ENCODE data around the gene FAM193A. TPM values are rescaled to one million over a fixed set of nuclear protein-coding genes. Genes with fewer than 3 reads are reported as not detected.

Gene FAM193A
- total RNA-seq, 1 experiment from 2014 or later = 38.2 TPM

GRCh38 chr4:2560167-2560566, 23.7 kb downstream of the FAM193A start:
- H3K9me3 ChIP-seq (ENCODE audit: low read depth, low read length, poor library complexity, severe bottlenecking) = no peaks in the 10 kb centered on the region
- TF ChIP-seq, protein P1, sequence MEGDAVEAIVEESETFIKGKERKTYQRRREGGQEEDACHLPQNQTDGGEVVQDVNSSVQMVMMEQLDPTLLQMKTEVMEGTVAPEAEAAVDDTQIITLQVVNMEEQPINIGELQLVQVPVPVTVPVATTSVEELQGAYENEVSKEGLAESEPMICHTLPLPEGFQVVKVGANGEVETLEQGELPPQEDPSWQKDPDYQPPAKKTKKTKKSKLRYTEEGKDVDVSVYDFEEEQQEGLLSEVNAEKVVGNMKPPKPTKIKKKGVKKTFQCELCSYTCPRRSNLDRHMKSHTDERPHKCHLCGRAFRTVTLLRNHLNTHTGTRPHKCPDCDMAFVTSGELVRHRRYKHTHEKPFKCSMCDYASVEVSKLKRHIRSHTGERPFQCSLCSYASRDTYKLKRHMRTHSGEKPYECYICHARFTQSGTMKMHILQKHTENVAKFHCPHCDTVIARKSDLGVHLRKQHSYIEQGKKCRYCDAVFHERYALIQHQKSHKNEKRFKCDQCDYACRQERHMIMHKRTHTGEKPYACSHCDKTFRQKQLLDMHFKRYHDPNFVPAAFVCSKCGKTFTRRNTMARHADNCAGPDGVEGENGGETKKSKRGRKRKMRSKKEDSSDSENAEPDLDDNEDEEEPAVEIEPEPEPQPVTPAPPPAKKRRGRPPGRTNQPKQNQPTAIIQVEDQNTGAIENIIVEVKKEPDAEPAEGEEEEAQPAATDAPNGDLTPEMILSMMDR (conservative IDR thresholded peaks at IDR 0.05; ENCODE audit: low read depth, low read length) = no peak
- TF ChIP-seq EZH2 (IDR thresholded peaks at IDR 0.05; ENCODE audit: borderline replicate concordance, low read depth, low read length, poor library complexity, severe bottlenecking) = no peak
- H3K27me3 ChIP-seq (replicated peaks; ENCODE audit: insufficient read depth, low read depth, low read length, poor library complexity) = no peaks in the 10 kb centered on the region
- ChIA-PET CTCF (no interaction called here), POLR2A (ENCODE audit: low non-redundant PET) (no interaction called here)
- no TSS peak for BruUV-seq (replicated peaks)
- intact Hi-C loops (cut with micrococcal nuclease; ENCODE audit: unreplicated experiment) = no loop called here
- no peak overlapping the region for H3K4me3 ChIP-seq (ENCODE audit: low read depth, low read length, poor library complexity, severe bottlenecking)
- H3K36me3 ChIP-seq (ENCODE audit: insufficient read depth, low read length, poor library complexity, severe bottlenecking) = no peaks in the 10 kb centered on the region
- DNase-seq (ENCODE audit: low spot score) = no peak
- H3K27ac ChIP-seq (ENCODE audit: low read depth, low read length, poor library complexity, severe bottlenecking) = no peak overlapping the region
- H3K4me1 ChIP-seq (ENCODE audit: insufficient read depth, low read length, poor library complexity, severe bottlenecking) = no peaks in the 10 kb centered on the region

DNA sequence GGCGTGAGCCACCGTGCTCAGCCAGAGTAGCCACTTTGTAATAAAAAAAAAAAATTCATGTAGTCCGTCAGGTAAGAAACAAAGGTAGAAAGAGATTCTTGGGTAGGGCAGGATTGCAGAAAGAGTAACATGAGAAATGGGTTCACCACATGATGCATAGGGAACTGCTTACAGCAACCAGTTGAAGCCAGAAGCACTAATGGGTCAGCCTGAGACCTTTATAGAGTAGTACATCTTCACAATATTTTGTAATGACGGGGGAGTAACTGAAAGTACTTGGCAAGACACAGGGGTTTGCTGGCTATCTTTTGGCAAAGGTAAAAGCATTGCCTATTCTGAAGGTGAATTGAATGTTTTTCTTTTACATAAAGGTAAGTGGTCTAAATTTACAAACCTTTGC, 29.1 kb downstream of the FAM193A start:
- H3K4me3 ChIP-seq (ENCODE audit: low read depth, low read length, poor library complexity, severe bottlenecking) = no peak overlapping the region
- DNase-seq (ENCODE audit: low spot score) = no peak
- no peaks in the 10 kb centered on the region for H3K36me3 ChIP-seq (ENCODE audit: insufficient read depth, low read length, poor library complexity, severe bottlenecking)
- H3K4me1 ChIP-seq (ENCODE audit: insufficient read depth, low read length, poor library complexity, severe bottlenecking) = no peaks in the 10 kb centered on the region
- intact Hi-C loops (cut with micrococcal nuclease; ENCODE audit: unreplicated experiment) = no loop called here
- H3K9me3 ChIP-seq (ENCODE audit: low read depth, low read length, poor library complexity, severe bottlenecking) = no peaks in the 10 kb centered on the region
- H3K27me3 ChIP-seq (replicated peaks; ENCODE audit: insufficient read depth, low read depth, low read length, poor library complexity) = no peaks in the 10 kb centered on the region
- no peak for TF ChIP-seq EZH2 (IDR thresholded peaks at IDR 0.05; ENCODE audit: borderline replicate concordance, low read depth, low read length, poor library complexity, severe bottlenecking)
- TF ChIP-seq, protein P1 (conservative IDR thresholded peaks at IDR 0.05; ENCODE audit: low read depth, low read length) = no peak
- ChIA-PET POLR2A (ENCODE audit: low non-redundant PET) (no interaction called here), CTCF (no interaction called here)
- no peak overlapping the region for H3K27ac ChIP-seq (ENCODE audit: low read depth, low read length, poor library complexity, severe bottlenecking)
- no TSS peak for BruUV-seq (replicated peaks)

DNA sequence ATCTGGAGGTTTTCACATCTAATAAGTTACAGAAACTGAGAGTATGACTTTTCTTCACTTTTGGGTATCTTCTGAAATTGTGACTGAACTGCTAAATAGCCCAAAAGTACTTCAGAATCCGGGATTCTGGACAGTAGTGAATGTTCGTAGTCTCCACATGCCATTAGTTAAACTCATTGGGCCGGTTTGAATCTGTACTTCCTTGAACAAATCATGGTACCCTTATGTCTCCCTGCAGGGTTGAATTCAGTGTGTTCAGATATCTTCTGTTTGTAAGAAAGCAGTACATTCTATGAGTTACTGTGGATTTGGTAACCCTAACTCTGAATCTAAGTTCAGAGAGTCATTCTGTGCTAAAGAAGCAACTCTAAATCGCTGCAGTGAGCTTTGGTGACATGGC, 33.6 kb downstream of the FAM193A start:
- POLR2A ChIA-PET (ENCODE audit: low non-redundant PET) = no interaction called here
- TF ChIP-seq EZH2 (IDR thresholded peaks at IDR 0.05; ENCODE audit: borderline replicate concordance, low read depth, low read length, poor library complexity, severe bottlenecking) = no peak
- TF ChIP-seq, protein P1 (conservative IDR thresholded peaks at IDR 0.05; ENCODE audit: low read depth, low read length) = no peak
- BruUV-seq (replicated peaks) = no TSS peak

More for the DNA sequence above, 33.6 kb downstream of the FAM193A start:
- no peaks in the 10 kb centered on the region for H3K36me3 ChIP-seq (ENCODE audit: insufficient read depth, low read length, poor library complexity, severe bottlenecking)
- no peak for DNase-seq (ENCODE audit: low spot score)
- H3K27me3 ChIP-seq (replicated peaks; ENCODE audit: insufficient read depth, low read depth, low read length, poor library complexity) = no peaks in the 10 kb centered on the region
- no peak overlapping the region for H3K27ac ChIP-seq (ENCODE audit: low read depth, low read length, poor library complexity, severe bottlenecking)
- no peak overlapping the region for H3K4me3 ChIP-seq (ENCODE audit: low read depth, low read length, poor library complexity, severe bottlenecking)
- intact Hi-C loops (cut with micrococcal nuclease; ENCODE audit: unreplicated experiment) = no loop called here
- no peaks in the 10 kb centered on the region for H3K9me3 ChIP-seq (ENCODE audit: low read depth, low read length, poor library complexity, severe bottlenecking)
- no peaks in the 10 kb centered on the region for H3K4me1 ChIP-seq (ENCODE audit: insufficient read depth, low read length, poor library complexity, severe bottlenecking)
- CTCF ChIA-PET = no interaction called here
